C1 segment of cervical spinal cord (tissue), 14 donors: ENCODE measurements around the gene PILRA.
A peak's percentile ranks its signal among the peaks of the same experiment; 100 is the strongest.
"Not testable (repeated sequence)": the region's sequence is repeated elsewhere in the genome, so short reads cannot be mapped to it uniquely, and the experiment has no call there.

Experiments used
- DNase-seq, 14 donors: peaks; one replicate each; lab custom pipeline; 2025; lab: John Stamatoyannopoulos, UW

PILRA gene

DNA sequence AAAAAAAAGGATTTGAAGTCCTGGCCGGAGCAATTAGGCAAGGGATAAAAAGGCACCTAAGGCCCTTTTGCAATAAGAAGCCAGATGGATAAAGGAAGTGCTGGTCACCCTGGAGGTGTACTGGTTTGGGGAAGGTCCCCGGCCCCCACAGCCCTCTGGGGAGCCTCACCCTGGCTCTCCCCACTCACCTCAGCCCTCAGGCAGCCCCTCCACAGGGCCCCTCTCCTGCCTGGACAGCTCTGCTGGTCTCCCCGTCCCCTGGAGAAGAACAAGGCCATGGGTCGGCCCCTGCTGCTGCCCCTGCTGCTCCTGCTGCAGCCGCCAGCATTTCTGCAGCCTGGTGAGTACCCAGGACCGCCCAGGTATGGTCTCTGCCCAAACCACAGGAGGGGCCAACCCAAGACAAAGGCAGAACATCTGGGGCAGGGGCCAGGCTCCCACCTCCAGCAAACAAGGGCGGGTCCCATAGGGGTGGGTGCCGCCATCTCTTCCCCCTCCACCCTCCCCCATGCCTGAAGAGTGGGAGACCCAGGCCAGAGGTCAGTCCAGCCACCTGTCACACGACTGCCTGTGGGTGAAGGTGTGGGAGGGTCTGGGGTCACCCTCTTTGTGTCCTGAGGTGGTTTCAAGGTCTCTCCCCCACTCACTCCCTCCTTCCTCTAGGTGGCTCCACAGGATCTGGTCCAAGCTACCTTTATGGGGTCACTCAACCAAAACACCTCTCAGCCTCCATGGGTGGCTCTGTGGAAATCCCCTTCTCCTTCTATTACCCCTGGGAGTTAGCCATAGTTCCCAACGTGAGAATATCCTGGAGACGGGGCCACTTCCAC lies 15.0 kb upstream of the PILRA start, which contains the start of gene PILRB:
PILRB (plus strand) TSS at position 91 of the 830 bp plus-strand sequence; CDS start at position 277, 186 bp downstream.
- DNase-seq: peak in 1 of 14 donors; percentile 18

DNA sequence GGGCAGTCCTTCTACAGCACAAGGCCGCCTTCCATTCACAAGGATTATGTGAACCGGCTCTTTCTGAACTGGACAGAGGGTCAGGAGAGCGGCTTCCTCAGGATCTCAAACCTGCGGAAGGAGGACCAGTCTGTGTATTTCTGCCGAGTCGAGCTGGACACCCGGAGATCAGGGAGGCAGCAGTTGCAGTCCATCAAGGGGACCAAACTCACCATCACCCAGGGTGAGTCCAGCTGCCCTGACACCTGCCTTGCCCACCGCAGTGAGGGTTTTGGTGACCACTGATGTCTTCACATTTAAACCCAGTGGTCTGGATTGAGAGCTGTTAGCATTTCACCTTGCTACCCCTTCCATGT lies 14.5 kb upstream of the PILRA start:
- no peak for DNase-seq

DNA sequence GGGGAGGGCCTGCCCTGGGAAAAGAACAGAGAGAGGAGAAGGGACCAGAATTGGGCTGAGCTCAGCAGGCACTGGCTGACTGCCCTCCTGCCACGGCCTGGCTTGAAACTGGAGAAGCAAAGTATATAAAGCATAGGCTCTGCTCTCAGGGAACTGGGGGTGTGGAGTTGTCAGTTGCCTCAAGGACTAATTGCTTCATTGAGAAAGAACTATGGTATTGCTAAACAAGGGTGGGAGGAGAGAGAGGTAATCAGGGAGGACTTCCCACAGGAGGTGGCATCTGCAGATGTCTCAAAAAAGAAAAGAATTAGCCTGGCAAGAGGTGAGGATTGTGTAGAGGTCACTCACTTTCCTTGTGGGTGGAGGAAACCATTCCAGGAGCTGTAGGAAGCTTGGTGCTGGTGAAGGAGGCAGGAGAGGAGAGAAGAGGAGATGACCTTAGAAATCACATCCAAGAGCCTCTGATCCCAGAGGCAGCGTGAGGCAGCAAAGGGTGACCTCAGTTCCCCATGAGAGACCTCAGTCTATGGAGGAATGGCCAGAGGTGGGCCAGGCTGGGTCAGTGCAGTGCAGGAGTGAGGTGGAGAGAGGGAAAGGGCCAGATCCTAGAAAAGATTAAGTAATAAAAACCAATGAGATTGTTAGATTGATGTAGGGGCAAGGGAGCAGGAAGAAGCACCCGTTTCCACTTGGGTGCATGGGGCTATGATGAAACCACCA lies 13.0 kb upstream of the PILRA start:
- no peak for DNase-seq

DNA sequence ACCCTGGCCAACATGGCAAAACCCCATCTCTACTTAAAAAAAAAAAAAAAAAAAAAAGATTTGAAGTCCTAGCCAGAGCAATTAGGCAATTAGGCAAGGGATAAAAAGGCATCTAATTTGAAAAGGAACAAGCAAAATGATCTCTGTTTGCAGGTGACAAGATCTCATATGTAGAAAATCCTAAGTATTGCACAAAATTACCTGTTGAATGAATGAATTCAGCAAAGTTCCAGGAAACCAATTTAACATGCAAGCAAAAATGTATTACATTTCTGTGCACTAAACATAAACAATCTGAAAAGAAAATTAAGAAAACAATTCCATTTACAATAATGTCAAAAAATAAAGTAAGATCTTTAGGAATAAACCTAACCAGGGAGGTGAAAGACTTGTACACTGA lies 10.2 kb upstream of the PILRA start:
- no peak for DNase-seq

DNA sequence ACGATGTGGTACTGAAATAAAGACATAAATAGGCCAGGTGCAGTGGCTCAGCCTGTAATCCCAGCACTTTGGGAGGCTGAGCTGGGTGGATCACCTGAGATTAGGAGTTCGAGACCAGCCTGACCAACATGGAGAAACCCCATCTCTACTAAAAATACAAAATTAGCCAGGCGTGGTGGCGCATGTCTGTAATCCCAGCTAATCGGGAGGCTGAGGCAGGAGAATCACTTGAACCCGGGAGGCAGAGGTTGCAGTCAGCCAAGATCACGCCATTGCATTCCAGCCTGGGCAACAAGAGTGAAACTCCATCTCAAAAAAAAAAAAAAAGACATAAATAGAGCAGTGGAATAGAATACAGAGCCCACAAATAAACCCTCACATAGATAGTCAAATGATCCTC lies 9.5 kb upstream of the PILRA start:
- not testable (repeated sequence) for DNase-seq

DNA sequence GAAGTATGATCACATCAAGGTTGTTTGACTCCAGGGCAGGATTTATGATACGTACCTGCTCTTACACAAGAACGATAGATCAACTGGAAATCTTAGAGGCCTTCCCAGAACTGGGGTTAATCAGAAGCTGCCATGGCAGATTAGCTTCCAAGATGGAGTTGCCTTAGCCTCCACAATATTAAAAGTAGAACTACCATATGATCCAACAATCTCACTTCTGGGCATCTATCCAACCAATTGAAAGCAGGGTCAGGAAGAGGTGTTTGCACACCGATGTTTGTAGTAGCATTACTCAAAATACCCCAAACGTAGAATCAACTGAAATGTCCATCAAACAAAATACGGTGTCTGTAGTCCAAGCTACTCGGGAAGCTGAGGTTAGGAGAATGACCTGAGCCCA lies 8.8 kb upstream of the PILRA start:
- DNase-seq: no peak

DNA sequence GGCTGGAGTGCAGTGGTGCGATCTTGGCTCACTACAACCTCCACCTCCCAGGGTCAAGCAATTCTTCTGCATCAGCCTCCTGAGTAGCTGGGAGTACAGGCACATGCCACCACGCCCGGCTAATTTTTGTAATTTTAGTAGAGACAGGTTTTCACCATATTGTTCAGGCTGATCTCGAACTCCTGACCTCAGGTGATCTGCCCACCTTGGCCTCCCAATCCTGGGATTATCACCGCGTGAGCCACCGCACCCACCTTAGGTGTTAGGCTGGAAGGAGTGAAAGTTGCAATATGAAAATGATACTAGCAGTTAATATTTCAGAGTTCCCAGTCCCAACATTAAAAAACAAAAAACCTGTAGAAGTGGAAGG lies 7.3 kb upstream of the PILRA start:
- not testable (repeated sequence) for DNase-seq

DNA sequence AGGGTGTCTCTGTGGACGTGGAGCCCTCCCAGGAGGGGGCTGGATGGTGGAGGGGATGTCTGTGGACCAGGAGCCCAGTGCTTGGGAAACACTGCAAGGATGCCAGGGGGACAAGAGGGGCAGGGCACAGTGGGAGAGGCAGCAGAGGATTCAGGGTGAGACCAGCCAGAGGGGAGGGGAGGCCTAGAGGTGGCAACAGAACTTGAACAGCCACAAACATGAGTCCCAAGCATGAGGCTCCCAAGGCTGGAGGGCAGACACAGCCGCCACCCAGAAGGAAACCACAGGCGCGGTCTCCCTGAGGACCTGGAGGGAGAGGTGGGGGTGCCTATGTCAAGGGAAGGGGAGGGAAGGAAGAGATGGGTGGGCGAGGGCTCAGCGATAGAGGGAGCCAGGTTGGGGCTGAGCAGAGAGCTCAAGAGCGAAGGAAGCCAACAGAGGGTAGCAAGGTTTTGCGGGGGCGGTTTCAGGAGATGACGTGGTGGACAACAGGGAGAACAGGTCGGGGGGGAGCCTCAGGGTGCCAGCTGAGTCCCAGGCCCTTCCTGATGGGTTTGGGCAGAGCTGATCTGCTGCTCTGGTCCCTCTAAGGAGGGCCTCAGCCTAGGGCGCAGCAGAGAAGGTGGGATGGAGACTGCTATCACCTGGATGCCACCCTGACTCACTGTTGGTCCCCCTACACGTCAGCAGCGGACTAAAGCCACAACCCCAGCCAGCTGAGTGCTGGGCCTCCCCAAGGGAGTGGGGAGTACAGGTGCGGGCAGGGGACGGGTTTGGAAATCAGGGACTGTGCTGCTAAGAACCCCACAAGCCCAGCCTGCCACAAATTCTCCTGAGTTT lies 6.7 kb upstream of the PILRA start:
- peak in 1 of 14 donors; percentile 44 for DNase-seq

DNA sequence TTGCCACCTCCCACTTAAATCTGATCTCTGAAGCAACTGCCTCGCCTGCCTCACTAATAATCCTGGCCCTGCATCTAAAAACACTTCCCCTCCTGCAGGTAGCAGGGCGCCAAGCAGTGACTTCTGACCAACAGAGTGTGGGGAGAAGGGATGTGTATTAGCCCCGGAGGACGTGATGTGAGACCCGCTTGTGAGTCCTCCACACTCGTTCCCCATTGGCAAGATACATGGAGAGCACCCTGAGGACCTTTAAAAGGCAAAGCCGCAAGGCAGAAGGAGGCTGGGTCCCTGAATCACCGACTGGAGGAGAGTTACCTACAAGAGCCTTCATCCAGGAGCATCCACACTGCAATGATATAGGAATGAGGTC lies 6.1 kb upstream of the PILRA start:
- no peak for DNase-seq

DNA sequence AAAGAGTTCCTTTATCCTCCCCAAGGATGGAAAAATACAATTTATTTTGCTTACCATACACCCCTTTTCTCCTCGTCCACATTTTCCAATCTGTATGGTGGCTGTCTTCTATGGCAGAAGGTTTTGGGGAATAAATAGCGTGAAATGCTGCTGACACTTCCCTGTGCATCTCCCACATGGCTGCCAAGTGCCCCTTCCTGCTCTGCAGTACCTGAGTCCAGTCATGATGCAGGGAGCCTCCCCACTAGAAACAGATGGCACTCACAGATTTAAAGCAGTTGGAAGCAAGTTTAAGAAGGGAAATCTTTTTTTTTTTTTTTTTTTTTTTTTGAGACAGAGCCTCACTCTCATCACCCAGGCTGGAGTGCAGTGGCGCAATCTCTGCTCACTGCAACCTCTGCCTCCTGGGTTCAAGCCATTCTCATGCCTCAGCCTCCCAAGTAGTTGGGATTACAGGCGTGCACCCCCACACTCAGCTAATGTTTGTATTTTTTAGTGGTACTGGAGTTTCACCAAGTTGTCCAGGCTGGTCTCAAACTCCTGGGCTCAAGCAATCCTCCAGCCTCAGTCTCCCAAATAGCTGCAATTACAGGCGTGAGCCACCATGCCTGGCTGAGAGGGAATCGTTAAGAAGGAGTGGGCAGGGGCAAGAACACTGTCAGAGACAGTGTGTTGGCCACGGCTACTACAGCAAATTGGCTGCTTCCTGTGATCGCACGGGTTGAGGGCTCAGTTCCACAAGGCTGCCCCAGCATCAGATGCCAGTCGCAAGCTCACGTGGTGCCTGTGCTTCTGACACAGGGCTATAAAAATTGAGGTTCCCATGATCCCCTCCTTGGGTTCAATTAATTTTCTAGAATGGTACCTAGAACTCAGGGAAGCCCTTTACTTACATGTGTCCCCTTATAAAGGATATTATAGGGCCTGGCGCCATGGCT lies 5.3 kb upstream of the PILRA start:
- DNase-seq: peak in 2 of 14 donors; percentile 18 to 91

DNA sequence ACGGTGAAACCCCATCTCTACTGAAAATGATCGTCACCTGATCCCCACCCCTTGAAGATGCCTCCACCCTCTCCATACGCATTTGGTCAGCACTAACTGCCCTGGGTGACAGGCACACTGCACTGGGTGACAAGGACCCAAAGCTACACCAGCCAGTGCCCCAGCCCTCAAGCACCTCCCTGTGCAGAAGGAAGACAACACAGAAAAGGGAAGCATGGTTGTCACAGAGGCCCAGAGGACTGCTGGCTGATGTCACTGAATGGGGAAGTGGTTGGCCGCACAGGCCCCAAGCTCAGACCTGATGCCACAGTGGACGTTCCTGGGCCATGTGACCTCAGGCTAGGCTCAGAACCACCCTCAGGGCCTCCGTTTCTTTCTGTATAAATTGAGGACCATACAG lies 4.2 kb upstream of the PILRA start:
- peak in 9 of 14 donors; percentile 28 to 63 (median 44) for DNase-seq

DNA sequence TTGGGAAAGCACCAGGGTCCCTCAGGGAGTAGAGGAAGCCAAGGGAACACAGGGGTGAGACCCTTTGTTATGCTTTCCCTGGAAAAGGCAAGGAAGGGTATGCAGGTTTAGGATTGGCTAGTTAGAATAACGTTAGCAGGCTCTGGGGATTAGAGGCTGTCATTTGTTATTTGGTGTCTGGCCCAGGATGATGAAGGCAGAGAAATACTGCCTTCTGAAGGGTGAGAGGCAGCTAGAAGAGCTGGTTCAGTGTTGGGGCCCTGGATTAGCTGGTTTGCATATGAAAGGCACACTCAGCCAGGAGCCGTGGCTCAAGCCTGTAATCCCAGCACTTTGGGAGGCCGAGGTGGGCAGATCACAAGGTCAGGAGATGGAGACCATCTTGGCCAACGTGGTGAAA lies 3.0 kb upstream of the PILRA start:
- DNase-seq: no peak

DNA sequence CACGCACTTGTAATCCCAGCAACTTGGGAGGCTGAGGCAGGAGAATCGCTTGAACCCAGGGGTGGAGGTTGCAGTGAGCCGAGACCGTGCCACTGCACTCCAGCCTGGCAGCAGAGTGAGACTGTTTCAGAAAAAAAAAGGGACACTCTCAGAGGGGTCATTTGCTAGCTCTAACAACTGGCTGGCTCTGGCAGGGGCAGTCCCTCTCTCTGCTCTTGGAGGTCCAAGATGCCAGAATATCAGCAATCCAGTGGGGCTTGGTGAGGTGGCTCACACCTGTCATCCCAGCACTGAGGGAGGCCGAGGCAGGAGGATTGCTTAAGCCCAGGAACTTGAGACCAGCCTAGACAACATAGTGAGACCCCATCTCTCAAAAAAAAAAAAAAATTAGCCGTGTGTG lies 2.5 kb upstream of the PILRA start:
- DNase-seq: no peak

DNA sequence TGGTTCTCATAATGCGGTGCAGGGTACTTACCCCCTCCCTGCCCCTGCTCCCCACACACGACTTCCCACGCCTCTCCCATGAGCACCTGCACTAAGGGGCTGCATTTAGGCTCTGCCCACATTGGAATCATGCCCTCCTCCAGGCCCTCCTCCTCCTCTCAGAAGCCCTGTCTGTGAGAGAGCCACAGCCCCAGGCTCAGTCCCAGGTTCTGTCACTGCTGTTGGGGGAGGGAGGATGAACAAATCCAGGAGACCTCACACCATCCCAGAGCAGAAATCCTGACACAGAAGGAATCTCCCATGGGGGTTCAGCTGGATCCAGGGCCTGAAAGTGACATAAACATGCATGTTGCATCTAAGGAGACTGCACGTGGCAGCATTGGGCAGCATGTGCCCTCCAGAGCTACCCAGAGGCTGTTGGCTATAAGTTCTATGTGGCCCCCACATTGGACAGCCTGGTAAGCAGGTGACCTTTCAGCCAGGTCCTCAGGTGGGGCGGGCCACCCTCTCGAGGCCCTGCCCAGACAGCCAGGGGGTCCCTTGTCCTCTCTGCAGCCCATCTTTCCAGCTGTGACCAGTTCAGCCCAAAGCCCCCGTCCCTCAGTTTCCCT lies 1.6 kb upstream of the PILRA start:
- no peak for DNase-seq

DNA sequence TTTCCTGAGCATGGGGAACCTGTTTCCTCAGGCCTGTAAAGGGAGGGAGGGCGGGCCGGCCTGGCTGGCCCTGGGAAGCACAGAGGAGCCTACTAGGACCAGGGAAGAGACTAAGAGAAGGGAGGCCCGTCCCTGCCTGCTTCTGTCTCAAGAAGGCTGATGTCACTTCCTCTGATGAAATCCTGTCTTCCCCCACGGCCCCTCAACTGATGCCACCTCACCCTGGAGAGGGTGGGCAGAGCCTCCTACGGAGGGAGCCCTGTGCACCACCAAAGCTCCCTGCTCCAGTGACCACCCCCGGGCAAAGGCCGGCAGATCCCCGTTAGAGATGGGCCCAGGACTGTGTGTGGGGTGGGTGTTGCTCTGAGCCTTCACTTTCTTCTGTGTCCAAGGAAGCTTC lies 1.0 kb upstream of the PILRA start:
- DNase-seq: peak in 3 of 14 donors; percentile 10 to 37 (median 23)

DNA sequence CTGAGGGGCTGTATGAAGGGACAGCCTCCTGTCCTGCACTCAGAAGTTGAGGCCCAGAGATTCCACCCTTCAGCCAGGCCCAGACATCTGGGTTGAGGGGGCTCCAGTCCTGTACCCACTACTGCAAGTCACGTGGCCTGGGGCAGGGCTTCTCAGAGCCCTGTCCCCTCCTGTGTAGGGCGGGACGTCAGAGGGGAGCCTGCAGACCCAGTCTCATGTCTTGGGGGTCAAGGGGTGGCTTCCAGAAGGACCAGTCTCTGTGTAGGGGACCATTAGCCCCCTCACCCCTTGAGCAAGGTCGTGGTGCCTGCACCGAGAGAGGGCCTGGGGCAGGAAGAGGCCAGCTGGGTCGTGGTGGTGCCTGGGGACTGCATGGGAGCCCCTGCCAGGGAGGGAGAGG lies 593 bp upstream of the PILRA start:
- no peak for DNase-seq

DNA sequence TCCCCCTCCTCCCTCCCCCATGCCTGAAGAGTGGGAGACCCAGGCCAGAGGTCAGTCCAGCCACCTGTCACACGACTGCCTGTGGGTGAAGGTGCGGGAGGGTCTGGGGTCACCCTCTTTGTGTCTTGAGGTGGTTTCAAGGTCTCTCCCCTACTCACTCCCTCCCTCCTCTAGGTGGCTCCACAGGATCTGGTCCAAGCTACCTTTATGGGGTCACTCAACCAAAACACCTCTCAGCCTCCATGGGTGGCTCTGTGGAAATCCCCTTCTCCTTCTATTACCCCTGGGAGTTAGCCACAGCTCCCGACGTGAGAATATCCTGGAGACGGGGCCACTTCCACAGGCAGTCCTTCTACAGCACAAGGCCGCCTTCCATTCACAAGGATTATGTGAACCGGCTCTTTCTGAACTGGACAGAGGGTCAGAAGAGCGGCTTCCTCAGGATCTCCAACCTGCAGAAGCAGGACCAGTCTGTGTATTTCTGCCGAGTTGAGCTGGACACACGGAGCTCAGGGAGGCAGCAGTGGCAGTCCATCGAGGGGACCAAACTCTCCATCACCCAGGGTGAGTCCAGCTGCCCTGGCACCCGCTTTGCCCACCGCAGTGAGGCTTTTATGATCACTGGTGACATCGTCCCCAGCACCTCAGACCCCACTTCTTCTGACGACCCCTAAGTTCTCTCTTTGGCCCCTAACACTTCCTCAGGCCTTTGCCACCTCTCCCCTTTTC lies 747 bp downstream of the PILRA start:
- not testable (repeated sequence) for DNase-seq

DNA sequence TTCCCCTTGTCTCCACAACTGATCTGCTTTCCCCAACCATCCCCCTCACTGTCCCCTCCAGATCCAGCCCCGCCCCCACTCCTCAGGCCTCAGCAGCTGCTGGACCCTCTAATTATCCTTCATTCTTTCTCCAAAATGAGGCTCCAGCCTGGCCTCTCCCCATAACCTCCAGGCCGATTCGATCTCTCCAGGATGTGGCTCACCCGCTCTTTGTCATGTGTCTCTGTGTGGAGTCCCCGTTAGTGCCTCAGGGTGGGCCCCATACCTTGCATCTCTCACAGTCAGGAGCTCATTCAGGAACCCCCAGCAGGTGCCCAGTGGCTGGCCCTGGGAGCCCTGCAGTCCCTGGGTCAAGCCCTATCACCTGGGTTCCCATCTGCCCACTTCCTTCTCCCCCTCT lies 1.3 kb downstream of the PILRA start:
- no peak for DNase-seq

DNA sequence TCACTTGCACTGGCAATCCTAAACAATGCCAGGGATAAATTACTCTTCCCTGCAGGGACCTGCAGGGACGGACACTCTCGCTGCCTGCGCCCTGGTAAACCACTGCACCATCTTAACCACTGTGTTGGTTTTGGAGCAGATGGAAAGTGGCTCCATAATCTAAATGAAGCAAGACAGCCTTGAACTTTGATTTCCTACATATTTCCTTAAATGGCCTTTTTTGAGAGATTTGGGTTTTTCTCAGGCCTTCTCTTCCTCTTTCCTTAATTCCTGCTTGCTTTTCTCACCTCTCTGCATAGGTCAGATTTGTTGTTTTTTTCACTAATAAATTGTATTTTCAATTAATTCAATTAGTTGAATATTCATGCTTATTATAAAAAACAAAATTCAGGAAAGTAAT lies 2.8 kb downstream of the PILRA start:
- DNase-seq: no peak
